Tibial artery (tissue), 4 donors: ENCODE results near the gene ZNF304.
A peak's percentile ranks its signal among the peaks of the same experiment; 100 is the strongest.

Experiments used
- DNase-seq, 2 donors: peaks; one replicate each; pipeline ENCODE4 v3.0.0-alpha.2; 2019
- H3K27ac ChIP-seq, 2 donors: fragments of 200-600 bp; sonication (generic) in 1 of 2; 1 replicate in 1 of 2; 2 replicates in 1 of 2; pipeline ENCODE4 v1.5.1; 2018 to 2019; ENCODE audit warnings: mild to moderate bottlenecking in 1 of 2
- H3K27me3 ChIP-seq, 2 donors: fragments of 200-600 bp; sonication (generic) in 1 of 2; one replicate each; pipeline versions ENCODE4 v1.5.1 to v1.6.0; 2016 to 2019
- H3K36me3 ChIP-seq, 3 donors: fragments of 200-600 bp; sonication (generic) in 2 of 3; one replicate each; pipeline ENCODE4 v1.5.1; 2016 to 2019; ENCODE audit warnings: mild to moderate bottlenecking in 2 of 3
- H3K4me1 ChIP-seq, 4 donors: fragments of 200-600 bp; sonication (generic) in 2 of 4; 1 replicate in 3 of 4; 2 replicates in 1 of 4; pipeline ENCODE4 v1.5.1; 2016 to 2019
- H3K4me3 ChIP-seq, 2 donors: fragments of 200-600 bp; sonication (generic) in 1 of 2; 1 replicate in 1 of 2; 2 replicates in 1 of 2; pipeline ENCODE4 v1.5.1; 2018 to 2019; ENCODE audit warnings: mild to moderate bottlenecking in 2 of 2
- H3K9me3 ChIP-seq, 3 donors: fragments of 200-600 bp; sonication (generic) in 1 of 3; one replicate each; pipeline ENCODE4 v1.5.1; 2016 to 2019
- intact Hi-C: fragments of 100-400 bp; cut with DNase I; formaldehyde crosslinking; loops from one replicate; pipeline ENCODE4 v1.15.0; 2023; ENCODE audit warnings: low total_unique reads
- TF ChIP-seq, protein P1 (sequence below), 2 experiments: fragments of 200-600 bp in 1 of 2; fragments of 450-650 bp in 1 of 2; IDR thresholded peaks; one replicate each; pipeline ENCODE4 v1.5.1; 2017 to 2019; ENCODE audit warnings: antibody characterized with exemption in 2 of 2, mild to moderate bottlenecking in 1 of 2, moderate library complexity in 1 of 2

Gene ZNF304

GRCh38 chr19:57321116-57321515 is 30.0 kb upstream of the ZNF304 start:
- Histone ChIP-seq H3K4me3 (peak overlapping the region; percentile 93 to 94), H3K4me1 (peaks cover 0 to 18% (median 13%) of the 10 kb centered on the region in 4 donors), H3K9me3 (peaks cover 0 to 39% (median 26%) of the 10 kb centered on the region in 3 donors), H3K36me3 (peaks cover 36 to 38% (median 36%) of the 10 kb centered on the region in 3 donors), H3K27me3 (peaks cover 0 to 9% of the 10 kb centered on the region in 2 donors), H3K27ac (peak overlapping the region; percentile 87 to 95)
- TF ChIP-seq, protein P1, sequence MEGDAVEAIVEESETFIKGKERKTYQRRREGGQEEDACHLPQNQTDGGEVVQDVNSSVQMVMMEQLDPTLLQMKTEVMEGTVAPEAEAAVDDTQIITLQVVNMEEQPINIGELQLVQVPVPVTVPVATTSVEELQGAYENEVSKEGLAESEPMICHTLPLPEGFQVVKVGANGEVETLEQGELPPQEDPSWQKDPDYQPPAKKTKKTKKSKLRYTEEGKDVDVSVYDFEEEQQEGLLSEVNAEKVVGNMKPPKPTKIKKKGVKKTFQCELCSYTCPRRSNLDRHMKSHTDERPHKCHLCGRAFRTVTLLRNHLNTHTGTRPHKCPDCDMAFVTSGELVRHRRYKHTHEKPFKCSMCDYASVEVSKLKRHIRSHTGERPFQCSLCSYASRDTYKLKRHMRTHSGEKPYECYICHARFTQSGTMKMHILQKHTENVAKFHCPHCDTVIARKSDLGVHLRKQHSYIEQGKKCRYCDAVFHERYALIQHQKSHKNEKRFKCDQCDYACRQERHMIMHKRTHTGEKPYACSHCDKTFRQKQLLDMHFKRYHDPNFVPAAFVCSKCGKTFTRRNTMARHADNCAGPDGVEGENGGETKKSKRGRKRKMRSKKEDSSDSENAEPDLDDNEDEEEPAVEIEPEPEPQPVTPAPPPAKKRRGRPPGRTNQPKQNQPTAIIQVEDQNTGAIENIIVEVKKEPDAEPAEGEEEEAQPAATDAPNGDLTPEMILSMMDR (IDR thresholded peaks at IDR 0.05): no peak
- DNase-seq: no peak
- intact Hi-C loops: loop anchor here (5.0 kb wide), 1 partner anchor 36 kb away; no protein-coding TSS in a partner anchor

DNA sequence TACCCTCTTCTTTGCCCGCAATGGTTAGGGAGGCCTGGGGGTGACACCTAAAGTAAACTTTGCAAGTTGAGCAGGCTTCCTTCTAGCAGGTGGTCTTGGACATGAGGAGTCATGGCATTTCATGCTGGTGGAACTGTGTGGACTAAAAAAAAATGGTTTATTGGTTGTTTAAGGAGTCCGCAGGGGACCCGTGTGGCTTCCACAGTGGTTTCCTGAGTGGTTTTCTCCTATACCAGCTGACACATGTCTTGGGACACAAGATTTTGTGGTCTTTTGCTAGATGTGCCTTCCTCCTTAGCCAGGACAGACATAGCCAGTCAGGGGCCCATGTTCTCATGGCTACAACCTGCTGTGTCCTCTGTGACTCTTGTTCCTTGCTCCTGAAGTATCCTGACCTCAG is 29.3 kb upstream of the ZNF304 start:
- intact Hi-C loops: loop anchor here (5.0 kb wide), 1 partner anchor 36 kb away; no protein-coding TSS in a partner anchor
- peaks cover 42 to 44% (median 42%) of the 10 kb centered on the region in 3 donors for H3K36me3 ChIP-seq
- no peak for DNase-seq
- H3K27ac ChIP-seq: no peak overlapping the region
- peaks cover 0 to 9% of the 10 kb centered on the region in 2 donors for H3K27me3 ChIP-seq
- peaks cover 0 to 18% (median 13%) of the 10 kb centered on the region in 4 donors for H3K4me1 ChIP-seq
- TF ChIP-seq, protein P1 (IDR thresholded peaks at IDR 0.05): no peak
- H3K9me3 ChIP-seq: peaks cover 0 to 45% (median 32%) of the 10 kb centered on the region in 3 donors
- peak overlapping the region in 1 of 2 donors; percentile 94 for H3K4me3 ChIP-seq

DNA sequence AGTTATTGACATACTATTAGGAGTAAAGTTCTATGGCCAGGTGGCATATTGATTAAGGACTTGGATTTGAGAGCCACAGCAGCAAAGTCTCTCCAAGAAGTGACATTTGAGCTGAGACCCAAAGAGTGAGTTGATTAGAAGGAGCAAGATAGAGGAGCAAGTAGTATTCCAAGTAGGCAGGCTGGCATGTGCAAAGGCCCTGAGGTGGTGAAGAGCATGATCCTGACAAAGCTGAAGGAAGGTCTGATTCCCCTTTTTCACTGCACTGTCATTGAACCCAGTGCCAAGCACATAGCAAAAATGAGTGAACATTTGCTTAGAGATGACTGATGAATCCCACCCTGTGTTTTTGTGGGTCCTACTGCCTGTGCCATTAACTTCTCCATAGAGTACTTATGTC is 26.1 kb upstream of the ZNF304 start:
- Histone ChIP-seq H3K27me3 (no peaks in the 10 kb centered on the region), H3K4me1 (peaks cover 0 to 18% (median 13%) of the 10 kb centered on the region in 4 donors), H3K27ac (no peak overlapping the region), H3K36me3 (peaks cover 72 to 76% (median 74%) of the 10 kb centered on the region in 3 donors), H3K9me3 (peaks cover 0 to 76% (median 56%) of the 10 kb centered on the region in 3 donors), H3K4me3 (no peak overlapping the region)
- TF ChIP-seq, protein P1 (IDR thresholded peaks at IDR 0.05): no peak
- intact Hi-C loops: loop anchor here (5.0 kb wide), 1 partner anchor 32 kb away; no protein-coding TSS in a partner anchor
- no peak for DNase-seq

DNA sequence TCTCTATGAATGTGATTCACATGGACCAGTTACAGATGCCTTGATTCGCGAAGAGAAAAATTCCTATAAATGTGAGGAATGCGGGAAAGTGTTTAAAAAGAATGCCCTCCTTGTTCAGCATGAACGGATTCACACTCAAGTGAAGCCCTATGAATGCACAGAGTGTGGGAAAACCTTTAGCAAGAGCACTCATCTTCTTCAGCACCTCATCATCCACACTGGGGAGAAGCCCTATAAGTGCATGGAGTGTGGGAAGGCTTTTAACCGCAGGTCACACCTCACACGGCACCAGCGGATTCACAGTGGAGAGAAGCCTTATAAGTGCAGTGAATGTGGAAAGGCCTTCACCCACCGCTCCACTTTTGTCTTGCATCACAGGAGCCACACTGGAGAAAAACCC is 23.1 kb upstream of the ZNF304 start:
- intact Hi-C loops: no loop called here
- no peak for DNase-seq
- Histone ChIP-seq H3K4me1 (no peaks in the 10 kb centered on the region), H3K4me3 (no peak overlapping the region), H3K27ac (no peak overlapping the region), H3K27me3 (no peaks in the 10 kb centered on the region), H3K36me3 (peaks cover 85 to 96% (median 95%) of the 10 kb centered on the region in 3 donors), H3K9me3 (peaks cover 0 to 97% (median 53%) of the 10 kb centered on the region in 3 donors)
- TF ChIP-seq, protein P1 (IDR thresholded peaks at IDR 0.05): no peak

GRCh38 chr19:57334191-57334590 is 16.9 kb upstream of the ZNF304 start:
- TF ChIP-seq, protein P1 (IDR thresholded peaks at IDR 0.05): no peak
- Histone ChIP-seq H3K9me3 (peaks cover 0 to 47% (median 3%) of the 10 kb centered on the region in 3 donors), H3K27ac (no peak overlapping the region), H3K36me3 (peaks cover 23 to 46% (median 35%) of the 10 kb centered on the region in 3 donors), H3K4me3 (no peak overlapping the region), H3K27me3 (no peaks in the 10 kb centered on the region), H3K4me1 (peaks cover 0 to 12% (median 5%) of the 10 kb centered on the region in 4 donors)
- DNase-seq: no peak
- intact Hi-C loops: no loop called here
